Measurements from ENCODE around the gene FREM1.

DNA sequence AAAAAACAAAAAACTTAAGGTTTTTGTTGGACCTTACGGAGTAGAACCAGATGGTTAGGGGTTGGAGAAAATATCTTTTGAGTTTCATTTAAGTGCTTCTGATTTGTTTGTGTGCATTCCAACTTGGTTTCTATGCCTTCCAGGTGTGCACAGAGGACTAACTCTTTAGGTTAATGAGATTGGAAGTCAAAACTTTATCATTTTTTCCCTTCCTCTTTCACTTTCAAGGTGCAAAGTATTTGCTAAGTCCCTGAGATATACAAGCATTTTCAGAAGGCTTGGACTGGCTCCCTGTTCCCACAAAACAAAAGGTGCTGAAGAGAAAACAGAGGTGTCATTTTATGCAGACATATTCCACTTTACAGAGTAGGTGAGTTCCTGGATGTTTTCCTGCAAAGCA is 157.4 kb downstream of the FREM1 start:
- TF ChIP-seq, protein P1, sequence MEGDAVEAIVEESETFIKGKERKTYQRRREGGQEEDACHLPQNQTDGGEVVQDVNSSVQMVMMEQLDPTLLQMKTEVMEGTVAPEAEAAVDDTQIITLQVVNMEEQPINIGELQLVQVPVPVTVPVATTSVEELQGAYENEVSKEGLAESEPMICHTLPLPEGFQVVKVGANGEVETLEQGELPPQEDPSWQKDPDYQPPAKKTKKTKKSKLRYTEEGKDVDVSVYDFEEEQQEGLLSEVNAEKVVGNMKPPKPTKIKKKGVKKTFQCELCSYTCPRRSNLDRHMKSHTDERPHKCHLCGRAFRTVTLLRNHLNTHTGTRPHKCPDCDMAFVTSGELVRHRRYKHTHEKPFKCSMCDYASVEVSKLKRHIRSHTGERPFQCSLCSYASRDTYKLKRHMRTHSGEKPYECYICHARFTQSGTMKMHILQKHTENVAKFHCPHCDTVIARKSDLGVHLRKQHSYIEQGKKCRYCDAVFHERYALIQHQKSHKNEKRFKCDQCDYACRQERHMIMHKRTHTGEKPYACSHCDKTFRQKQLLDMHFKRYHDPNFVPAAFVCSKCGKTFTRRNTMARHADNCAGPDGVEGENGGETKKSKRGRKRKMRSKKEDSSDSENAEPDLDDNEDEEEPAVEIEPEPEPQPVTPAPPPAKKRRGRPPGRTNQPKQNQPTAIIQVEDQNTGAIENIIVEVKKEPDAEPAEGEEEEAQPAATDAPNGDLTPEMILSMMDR (IDR thresholded peaks at IDR 0.05) = no peak
- TF ChIP-seq POLR2A (IDR thresholded peaks at IDR 0.05) = no peak

Data from adrenal gland (tissue), 5 donors.